ENCODE data around the gene NDUFA13.
A peak's percentile ranks its signal among the peaks of the same experiment; 100 is the strongest.

Gene NDUFA13

GRCh38 chr19:19566306-19566705 lies 50.3 kb downstream of the NDUFA13 start:
- Histone ChIP-seq H3K27ac (ENCODE audit: extremely low read depth, low read depth, low read length) (no peak overlapping the region), H3K4me3 (ENCODE audit: low read depth, low read length) (no peak overlapping the region), H3K36me3 (ENCODE audit: control insufficient read depth in 2 of 2, insufficient read depth in 1 of 2, low read length in 2 of 2) (peaks cover 0 to 31% of the 10 kb centered on the region in 2 experiments; a peak in 2 of 3 replicates), H3K4me1 (ENCODE audit: control insufficient read depth, insufficient read depth, low read length) (no peaks in the 10 kb centered on the region), H3K9me3 (ENCODE audit: control insufficient read depth, insufficient read depth, low read depth, low read length) (no peaks in the 10 kb centered on the region)
- peak; percentile 32; the same call in 1 of the 2 replicates for TF ChIP-seq ZIC2 (tag by site-specific recombination; IDR thresholded peaks at IDR 0.05)
- no peak for TF ChIP-seq IKZF3 (tag by site-specific recombination; IDR thresholded peaks at IDR 0.05)
- POLR2A ChIA-PET: no interaction called here
- CTCF ChIA-PET: interaction anchor here (1.9 kb wide), 1 partner anchor 12 kb away, joined by 9 read pairs; no protein-coding TSS in a partner anchor

DNA sequence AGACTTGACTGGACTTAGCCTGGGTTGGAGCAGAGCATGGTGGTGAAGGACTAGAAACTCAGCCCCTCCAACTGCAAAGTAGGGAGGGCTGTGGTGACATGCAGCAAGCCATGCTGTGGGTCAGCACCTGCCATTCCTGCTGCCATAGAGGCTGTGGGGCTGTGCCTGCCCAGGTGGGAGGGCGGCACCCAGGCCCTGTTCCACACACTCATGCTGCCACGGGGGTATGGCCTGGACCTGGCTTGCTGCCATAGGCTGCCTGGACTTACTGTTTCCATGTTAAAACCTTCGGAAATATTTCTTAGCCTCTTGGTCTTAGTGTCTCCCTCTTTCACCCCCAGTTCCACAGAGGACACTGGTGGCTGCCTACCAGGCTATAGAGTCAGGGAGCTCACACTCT lies 51.4 kb downstream of the NDUFA13 start:
- no peak for TF ChIP-seq ZNF610 (tag by site-specific recombination; IDR thresholded peaks at IDR 0.05; ENCODE audit: borderline replicate concordance)
- no peak for TF ChIP-seq ZBTB20 (tag by site-specific recombination; IDR thresholded peaks at IDR 0.05)
- TF ChIP-seq ZNF488 (tag by site-specific recombination; IDR thresholded peaks at IDR 0.05): no peak
- no peak for TF ChIP-seq ZNF292 (tag by site-specific recombination; IDR thresholded peaks at IDR 0.05; ENCODE audit: borderline replicate concordance, low read depth)
- no peak for TF ChIP-seq ZIC2 (tag by site-specific recombination; IDR thresholded peaks at IDR 0.05)
- no peak for TF ChIP-seq ZNF707 (tag by site-specific recombination; IDR thresholded peaks at IDR 0.05)
- no peak for TF ChIP-seq ZNF621 (tag by site-specific recombination; IDR thresholded peaks at IDR 0.05)
- no peak for TF ChIP-seq ZNF501 (tag by site-specific recombination; IDR thresholded peaks at IDR 0.05)
- TF ChIP-seq ZNF426 (tag by site-specific recombination; IDR thresholded peaks at IDR 0.05): no peak
- TF ChIP-seq, protein P1, sequence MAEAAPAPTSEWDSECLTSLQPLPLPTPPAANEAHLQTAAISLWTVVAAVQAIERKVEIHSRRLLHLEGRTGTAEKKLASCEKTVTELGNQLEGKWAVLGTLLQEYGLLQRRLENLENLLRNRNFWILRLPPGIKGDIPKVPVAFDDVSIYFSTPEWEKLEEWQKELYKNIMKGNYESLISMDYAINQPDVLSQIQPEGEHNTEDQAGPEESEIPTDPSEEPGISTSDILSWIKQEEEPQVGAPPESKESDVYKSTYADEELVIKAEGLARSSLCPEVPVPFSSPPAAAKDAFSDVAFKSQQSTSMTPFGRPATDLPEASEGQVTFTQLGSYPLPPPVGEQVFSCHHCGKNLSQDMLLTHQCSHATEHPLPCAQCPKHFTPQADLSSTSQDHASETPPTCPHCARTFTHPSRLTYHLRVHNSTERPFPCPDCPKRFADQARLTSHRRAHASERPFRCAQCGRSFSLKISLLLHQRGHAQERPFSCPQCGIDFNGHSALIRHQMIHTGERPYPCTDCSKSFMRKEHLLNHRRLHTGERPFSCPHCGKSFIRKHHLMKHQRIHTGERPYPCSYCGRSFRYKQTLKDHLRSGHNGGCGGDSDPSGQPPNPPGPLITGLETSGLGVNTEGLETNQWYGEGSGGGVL (tag by site-specific recombination; IDR thresholded peaks at IDR 0.05): no peak
- no peak for TF ChIP-seq ZNF354C (tag by site-specific recombination; IDR thresholded peaks at IDR 0.05; ENCODE audit: borderline replicate concordance, low read depth)
- no peak for TF ChIP-seq ZNF654 (tag by site-specific recombination; IDR thresholded peaks at IDR 0.05; ENCODE audit: low read depth)
- TF ChIP-seq ZNF223 (tag by site-specific recombination; IDR thresholded peaks at IDR 0.05): no peak
- TF ChIP-seq ZNF184 (tag by site-specific recombination; IDR thresholded peaks at IDR 0.05): no peak
- TF ChIP-seq SALL2 (tag by site-specific recombination; IDR thresholded peaks at IDR 0.05; ENCODE audit: borderline replicate concordance): no peak
- no peak for TF ChIP-seq FEZF1 (tag by site-specific recombination; IDR thresholded peaks at IDR 0.05)
- Histone ChIP-seq H3K4me1 (ENCODE audit: control insufficient read depth, insufficient read depth, low read length) (no peaks in the 10 kb centered on the region), H3K27ac (ENCODE audit: extremely low read depth, low read depth, low read length) (no peak overlapping the region), H3K9me3 (ENCODE audit: control insufficient read depth, insufficient read depth, low read depth, low read length) (no peaks in the 10 kb centered on the region), H3K4me3 (ENCODE audit: low read depth, low read length) (no peak overlapping the region), H3K36me3 (ENCODE audit: control insufficient read depth in 2 of 2, insufficient read depth in 1 of 2, low read length in 2 of 2) (peaks cover 0 to 31% of the 10 kb centered on the region in 2 experiments; a peak in 2 of 3 replicates)
- ChIA-PET POLR2A (no interaction called here), CTCF (interaction anchor here (2.3 kb wide), 1 partner anchor 14 kb away, joined by 10 read pairs; no protein-coding TSS in a partner anchor)

GRCh38 chr19:19568802-19569756 lies 53.1 kb downstream of the NDUFA13 start:
- H3K27ac ChIP-seq (ENCODE audit: extremely low read depth, low read depth, low read length): no peak overlapping the region
- no peaks in the 10 kb centered on the region for H3K9me3 ChIP-seq (ENCODE audit: control insufficient read depth, insufficient read depth, low read depth, low read length)
- no peak overlapping the region for H3K4me3 ChIP-seq (ENCODE audit: low read depth, low read length)
- H3K36me3 ChIP-seq (ENCODE audit: control insufficient read depth in 2 of 2, insufficient read depth in 1 of 2, low read length in 2 of 2): peaks cover 0 to 31% of the 10 kb centered on the region in 2 experiments; a peak in 2 of 3 replicates
- ChIA-PET CTCF (interaction anchor here (1.2 to 2.3 kb wide), 2 partner anchors 9 to 16 kb away, joined by 3 to 10 read pairs; no protein-coding TSS in a partner anchor), POLR2A (no interaction called here)
- H3K4me1 ChIP-seq (ENCODE audit: control insufficient read depth, insufficient read depth, low read length): no peaks in the 10 kb centered on the region
- TF ChIP-seq ZNF449 (tag by site-specific recombination; IDR thresholded peaks at IDR 0.05) (no peak), ZNF174 (tag by site-specific recombination; IDR thresholded peaks at IDR 0.05) (no peak), ZNF610 (tag by site-specific recombination; IDR thresholded peaks at IDR 0.05; ENCODE audit: borderline replicate concordance) (no peak), KLF16 (tag by site-specific recombination; IDR thresholded peaks at IDR 0.05) (no peak), ZNF776 (tag by site-specific recombination; IDR thresholded peaks at IDR 0.05; ENCODE audit: borderline replicate concordance) (no peak), ZNF350 (tag by site-specific recombination; IDR thresholded peaks at IDR 0.05) (no peak), ZNF341 (tag by site-specific recombination; IDR thresholded peaks at IDR 0.05; ENCODE audit: low read depth) (no peak)
- TF ChIP-seq, protein P2, sequence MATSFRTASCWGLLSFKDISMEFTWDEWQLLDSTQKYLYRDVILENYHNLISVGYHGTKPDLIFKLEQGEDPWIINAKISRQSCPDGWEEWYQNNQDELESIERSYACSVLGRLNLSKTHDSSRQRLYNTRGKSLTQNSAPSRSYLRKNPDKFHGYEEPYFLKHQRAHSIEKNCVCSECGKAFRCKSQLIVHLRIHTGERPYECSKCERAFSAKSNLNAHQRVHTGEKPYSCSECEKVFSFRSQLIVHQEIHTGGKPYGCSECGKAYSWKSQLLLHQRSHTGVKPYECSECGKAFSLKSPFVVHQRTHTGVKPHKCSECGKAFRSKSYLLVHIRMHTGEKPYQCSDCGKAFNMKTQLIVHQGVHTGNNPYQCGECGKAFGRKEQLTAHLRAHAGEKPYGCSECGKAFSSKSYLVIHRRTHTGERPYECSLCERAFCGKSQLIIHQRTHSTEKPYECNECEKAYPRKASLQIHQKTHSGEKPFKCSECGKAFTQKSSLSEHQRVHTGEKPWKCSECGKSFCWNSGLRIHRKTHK (tag by site-specific recombination; IDR thresholded peaks at IDR 0.05): no peak
